PFSK-1 (cell line): Measurements from ENCODE around the gene TMEM232.

ENCODE experiments used
- FOXP2 ChIP-seq: optimal IDR thresholded peaks from 2 replicates; pipeline ENCODE3; 2011; ENCODE audit warnings: borderline replicate concordance, control low read depth, inconsistent platforms; ENCODE audit not compliant: insufficient read depth; ENCODE audit errors: extremely low read length, extremely low read depth
- POLR2AphosphoS5 ChIP-seq: IDR thresholded peaks from 2 replicates; pipeline ENCODE4 v1.6.1; 2012; ENCODE audit warnings: low read depth, mild to moderate bottlenecking, control low read depth, low read length, moderate library complexity
- SIN3A ChIP-seq: IDR thresholded peaks from 2 replicates; pipeline ENCODE4 v1.6.1; 2012; ENCODE audit warnings: mild to moderate bottlenecking, low read length, moderate library complexity, borderline replicate concordance; ENCODE audit not compliant: insufficient read depth
- TAF1 ChIP-seq: IDR thresholded peaks from 2 replicates; pipeline ENCODE4 v1.6.1; 2012; ENCODE audit warnings: low read length, control low read depth, borderline replicate concordance; ENCODE audit not compliant: insufficient read depth
- TF ChIP-seq, protein P1 (sequence below), 2 experiments: IDR thresholded peaks; 2 replicates each; pipeline versions ENCODE4 v1.6.1 to v1.8.0; 2011 to 2012; ENCODE audit warnings: low read depth in 2 of 2, low read length in 2 of 2, control low read depth in 1 of 2, inconsistent platforms in 1 of 2, mild to moderate bottlenecking in 1 of 2, moderate library complexity in 1 of 2; ENCODE audit not compliant: insufficient read depth in 1 of 2

DNA sequence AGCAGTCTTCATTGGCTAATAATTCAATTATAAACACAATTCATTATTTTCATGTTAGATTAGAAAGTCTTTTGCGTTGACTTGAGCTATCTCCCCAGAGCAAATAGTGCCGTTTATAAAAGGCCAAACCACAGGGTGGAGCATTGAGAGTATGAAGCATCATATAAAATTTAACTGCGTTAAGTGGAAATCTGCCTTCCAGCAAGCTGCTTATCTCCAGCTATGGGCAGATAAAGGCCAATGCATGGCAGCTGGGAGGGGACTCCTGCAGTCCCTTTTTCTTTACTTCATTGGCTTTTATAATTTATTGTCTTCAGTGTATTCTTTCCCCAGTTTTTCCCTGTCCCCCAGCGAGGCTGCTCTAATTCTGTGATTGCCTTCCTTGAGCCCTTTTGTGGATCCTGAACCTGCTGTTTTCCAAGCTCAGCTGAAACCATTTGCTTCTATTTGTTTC, 113.7 kb downstream of the TMEM232 start:
- TF ChIP-seq SIN3A (no peak), POLR2AphosphoS5 (no peak), TAF1 (no peak), FOXP2 (no peak)
- TF ChIP-seq, protein P1, sequence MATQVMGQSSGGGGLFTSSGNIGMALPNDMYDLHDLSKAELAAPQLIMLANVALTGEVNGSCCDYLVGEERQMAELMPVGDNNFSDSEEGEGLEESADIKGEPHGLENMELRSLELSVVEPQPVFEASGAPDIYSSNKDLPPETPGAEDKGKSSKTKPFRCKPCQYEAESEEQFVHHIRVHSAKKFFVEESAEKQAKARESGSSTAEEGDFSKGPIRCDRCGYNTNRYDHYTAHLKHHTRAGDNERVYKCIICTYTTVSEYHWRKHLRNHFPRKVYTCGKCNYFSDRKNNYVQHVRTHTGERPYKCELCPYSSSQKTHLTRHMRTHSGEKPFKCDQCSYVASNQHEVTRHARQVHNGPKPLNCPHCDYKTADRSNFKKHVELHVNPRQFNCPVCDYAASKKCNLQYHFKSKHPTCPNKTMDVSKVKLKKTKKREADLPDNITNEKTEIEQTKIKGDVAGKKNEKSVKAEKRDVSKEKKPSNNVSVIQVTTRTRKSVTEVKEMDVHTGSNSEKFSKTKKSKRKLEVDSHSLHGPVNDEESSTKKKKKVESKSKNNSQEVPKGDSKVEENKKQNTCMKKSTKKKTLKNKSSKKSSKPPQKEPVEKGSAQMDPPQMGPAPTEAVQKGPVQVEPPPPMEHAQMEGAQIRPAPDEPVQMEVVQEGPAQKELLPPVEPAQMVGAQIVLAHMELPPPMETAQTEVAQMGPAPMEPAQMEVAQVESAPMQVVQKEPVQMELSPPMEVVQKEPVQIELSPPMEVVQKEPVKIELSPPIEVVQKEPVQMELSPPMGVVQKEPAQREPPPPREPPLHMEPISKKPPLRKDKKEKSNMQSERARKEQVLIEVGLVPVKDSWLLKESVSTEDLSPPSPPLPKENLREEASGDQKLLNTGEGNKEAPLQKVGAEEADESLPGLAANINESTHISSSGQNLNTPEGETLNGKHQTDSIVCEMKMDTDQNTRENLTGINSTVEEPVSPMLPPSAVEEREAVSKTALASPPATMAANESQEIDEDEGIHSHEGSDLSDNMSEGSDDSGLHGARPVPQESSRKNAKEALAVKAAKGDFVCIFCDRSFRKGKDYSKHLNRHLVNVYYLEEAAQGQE (IDR thresholded peaks at IDR 0.05; ENCODE audit: insufficient read depth in 1 of 2, low read depth in 2 of 2, low read length in 2 of 2), result no peak
